Activated CD4-positive, alpha-beta T cell treated with anti-CD3 and anti-CD28 coated beads, Interleukin-2, amount 10 ng/mL, durations not matched to agents 7 days and 5 days (primary cell): Measurements from ENCODE around the gene TFPI. TPM values are rescaled to one million over a fixed set of nuclear protein-coding genes. Genes with fewer than 3 reads are reported as not detected.
"Not testable (repeated sequence)": the region's sequence is repeated elsewhere in the genome, so short reads cannot be mapped to it uniquely, and the experiment has no call there.

ENCODE experiments used
- CTCF ChIA-PET: fragments of 350-600 bp; sonication (Branson Sonifier 250); formaldehyde crosslinking; loops from one replicate; lab custom pipeline; 2021; ENCODE audit warnings: antibody characterized with exemption; lab: Charles Lee
- POLR2A ChIA-PET: fragments of 350-600 bp; sonication (Branson Sonifier 250); formaldehyde crosslinking; loops from one replicate; lab custom pipeline; 2021; ENCODE audit warnings: antibody characterized with exemption; lab: Charles Lee
- DNase-seq: peaks from one replicate; pipeline ENCODE4 v3.0.0-alpha.2; 2020
- H3K27ac Mint-ChIP-seq: one replicate; pipeline ENCODE4 v1.8.0; 2021; ENCODE audit warnings: mild to moderate bottlenecking, moderate library complexity, mixed read lengths
- H3K27me3 Mint-ChIP-seq: one replicate; pipeline ENCODE4 v1.8.0; 2021; ENCODE audit warnings: mixed read lengths
- H3K36me3 Mint-ChIP-seq: one replicate; pipeline ENCODE4 v1.8.0; 2021; ENCODE audit warnings: low read depth, mixed read lengths
- H3K4me1 Mint-ChIP-seq: one replicate; pipeline ENCODE4 v1.8.0; 2021; ENCODE audit warnings: mixed read lengths
- H3K4me3 Mint-ChIP-seq: one replicate; pipeline ENCODE4 v1.8.0; 2021; ENCODE audit warnings: mild to moderate bottlenecking, moderate library complexity, mixed read lengths
- H3K9me3 Mint-ChIP-seq: one replicate; pipeline ENCODE4 v1.8.0; 2021; ENCODE audit warnings: mixed read lengths
- total RNA-seq, 2 experiments: library from RNA; stranded (reverse); gene quantifications; one replicate each; pipeline ENCODE4 v1.2.3, GENCODE V29; 2021

TFPI gene
- total RNA-seq, 2 experiments from 2014 or later = not detected

- ChIA-PET POLR2A (no interaction called here), CTCF (no interaction called here)
- Mint-ChIP-seq H3K36me3 (no peaks in the 10 kb centered on the region), H3K9me3 (no peaks in the 10 kb centered on the region), H3K27ac (no peak overlapping the region), H3K4me1 (no peaks in the 10 kb centered on the region), H3K27me3 (no peaks in the 10 kb centered on the region), H3K4me3 (no peak overlapping the region)
- no peak for DNase-seq
These were observed 19.5 kb upstream of the TFPI start for GRCh38 chr2:187573722-187574121.

- H3K4me3 Mint-ChIP-seq, CTCF ChIA-PET, H3K27me3 Mint-ChIP-seq, DNase-seq, H3K36me3 Mint-ChIP-seq, H3K4me1 Mint-ChIP-seq, POLR2A ChIA-PET, H3K9me3 Mint-ChIP-seq, H3K27ac Mint-ChIP-seq: not testable (repeated sequence)
These were observed 17.8 kb upstream of the TFPI start for GRCh38 chr2:187571996-187572395.

GRCh38 chr2:187569571-187569970 is 15.3 kb upstream of the TFPI start:
- H3K4me1 Mint-ChIP-seq = no peaks in the 10 kb centered on the region
- no peaks in the 10 kb centered on the region for H3K9me3 Mint-ChIP-seq
- no peak for DNase-seq
- CTCF ChIA-PET = no interaction called here
- H3K27me3 Mint-ChIP-seq = no peaks in the 10 kb centered on the region
- POLR2A ChIA-PET = no interaction called here
- H3K36me3 Mint-ChIP-seq = no peaks in the 10 kb centered on the region
- H3K27ac Mint-ChIP-seq = no peak overlapping the region
- no peak overlapping the region for H3K4me3 Mint-ChIP-seq

- ChIA-PET CTCF (no interaction called here), POLR2A (no interaction called here)
- Mint-ChIP-seq H3K4me3 (no peak overlapping the region), H3K27ac (no peak overlapping the region), H3K36me3 (no peaks in the 10 kb centered on the region), H3K27me3 (no peaks in the 10 kb centered on the region), H3K4me1 (no peaks in the 10 kb centered on the region), H3K9me3 (no peaks in the 10 kb centered on the region)
- no peak for DNase-seq
These were observed 14.8 kb upstream of the TFPI start for GRCh38 chr2:187569042-187569441.

- Mint-ChIP-seq H3K9me3 (no peaks in the 10 kb centered on the region), H3K4me3 (no peak overlapping the region), H3K4me1 (no peaks in the 10 kb centered on the region), H3K36me3 (no peaks in the 10 kb centered on the region), H3K27ac (no peak overlapping the region), H3K27me3 (no peaks in the 10 kb centered on the region)
- ChIA-PET POLR2A (no interaction called here), CTCF (no interaction called here)
- no peak for DNase-seq
These were observed 12.9 kb upstream of the TFPI start for GRCh38 chr2:187567126-187567525.

GRCh38 chr2:187566712-187567111 is 12.5 kb upstream of the TFPI start:
- no peaks in the 10 kb centered on the region for H3K36me3 Mint-ChIP-seq
- H3K9me3 Mint-ChIP-seq = no peaks in the 10 kb centered on the region
- no peaks in the 10 kb centered on the region for H3K27me3 Mint-ChIP-seq
- CTCF ChIA-PET = no interaction called here
- no peak overlapping the region for H3K4me3 Mint-ChIP-seq
- no peak overlapping the region for H3K27ac Mint-ChIP-seq
- POLR2A ChIA-PET = no interaction called here
- no peaks in the 10 kb centered on the region for H3K4me1 Mint-ChIP-seq
- no peak for DNase-seq

GRCh38 chr2:187566266-187566665 is 12.0 kb upstream of the TFPI start:
- DNase-seq = no peak
- no peaks in the 10 kb centered on the region for H3K4me1 Mint-ChIP-seq
- H3K27me3 Mint-ChIP-seq = no peaks in the 10 kb centered on the region
- ChIA-PET POLR2A (no interaction called here), CTCF (no interaction called here)
- no peaks in the 10 kb centered on the region for H3K9me3 Mint-ChIP-seq
- H3K27ac Mint-ChIP-seq = no peak overlapping the region
- H3K4me3 Mint-ChIP-seq = no peak overlapping the region
- H3K36me3 Mint-ChIP-seq = no peaks in the 10 kb centered on the region

- POLR2A ChIA-PET, H3K4me1 Mint-ChIP-seq, DNase-seq: not testable (repeated sequence)
These were observed 11.4 kb upstream of the TFPI start for GRCh38 chr2:187565618-187566017.

GRCh38 chr2:187556493-187556892 is 2.3 kb upstream of the TFPI start:
- H3K9me3 Mint-ChIP-seq, H3K27me3 Mint-ChIP-seq, POLR2A ChIA-PET, DNase-seq, H3K36me3 Mint-ChIP-seq, H3K27ac Mint-ChIP-seq, H3K4me3 Mint-ChIP-seq, H3K4me1 Mint-ChIP-seq, CTCF ChIA-PET: not testable (repeated sequence)

More at GRCh38 chr2:187565618-187566017, 11.4 kb upstream of the TFPI start:
- H3K27ac Mint-ChIP-seq, H3K4me3 Mint-ChIP-seq, H3K36me3 Mint-ChIP-seq, H3K9me3 Mint-ChIP-seq, H3K27me3 Mint-ChIP-seq, CTCF ChIA-PET: not testable (repeated sequence)

GRCh38 chr2:187554704-187555082 is 458 bp upstream of the TFPI start:
- no peak overlapping the region for H3K27ac Mint-ChIP-seq
- no peak for DNase-seq
- no peak overlapping the region for H3K4me3 Mint-ChIP-seq
- peaks cover 8% of the 10 kb centered on the region for H3K27me3 Mint-ChIP-seq
- H3K36me3 Mint-ChIP-seq = no peaks in the 10 kb centered on the region
- H3K9me3 Mint-ChIP-seq = no peaks in the 10 kb centered on the region
- POLR2A ChIA-PET = no interaction called here
- CTCF ChIA-PET = no interaction called here
- H3K4me1 Mint-ChIP-seq = peaks cover 8% of the 10 kb centered on the region

GRCh38 chr2:187552828-187553681 is 1.2 kb downstream of the TFPI start:
- Mint-ChIP-seq H3K4me3 (no peak overlapping the region), H3K4me1 (peaks cover 8% of the 10 kb centered on the region), H3K36me3 (no peaks in the 10 kb centered on the region), H3K27me3 (peaks cover 8% of the 10 kb centered on the region), H3K9me3 (no peaks in the 10 kb centered on the region), H3K27ac (no peak overlapping the region)
- POLR2A ChIA-PET = no interaction called here
- CTCF ChIA-PET = no interaction called here
- no peak for DNase-seq

- Mint-ChIP-seq H3K4me1 (peaks cover 8% of the 10 kb centered on the region), H3K4me3 (no peak overlapping the region), H3K27me3 (peaks cover 10% of the 10 kb centered on the region), H3K36me3 (no peaks in the 10 kb centered on the region), H3K9me3 (no peaks in the 10 kb centered on the region), H3K27ac (no peak overlapping the region)
- ChIA-PET POLR2A (no interaction called here), CTCF (no interaction called here)
- DNase-seq = no peak
These were observed 1.9 kb downstream of the TFPI start for GRCh38 chr2:187552381-187552780.

GRCh38 chr2:187550857-187551256 is 3.4 kb downstream of the TFPI start:
- Mint-ChIP-seq H3K4me3 (no peak overlapping the region), H3K4me1 (peaks cover 8% of the 10 kb centered on the region), H3K9me3 (no peaks in the 10 kb centered on the region), H3K27ac (no peak overlapping the region), H3K27me3 (peaks cover 12% of the 10 kb centered on the region), H3K36me3 (no peaks in the 10 kb centered on the region)
- DNase-seq = no peak
- POLR2A ChIA-PET = no interaction called here
- CTCF ChIA-PET = interaction anchor here (0.8 to 1.2 kb wide), 2 partner anchors 309 to 1267 kb away, joined by 3 read pairs; no protein-coding TSS in a partner anchor
